AG09309 (cell line): Measurements from ENCODE around the gene LYSMD3.

ENCODE experiments used
- DNase-seq: peaks from one replicate; pipeline ENCODE4 v3.0.0-alpha.2; 2010; ENCODE audit warnings: low read depth
- H3K4me3 ChIP-seq: 2 replicates; pipeline ENCODE4 v1.5.1; 2011; ENCODE audit warnings: mild to moderate bottlenecking, low read depth, low read length, moderate library complexity; ENCODE audit not compliant: control insufficient read depth
- CTCF ChIP-seq: IDR thresholded peaks from 2 replicates; pipeline ENCODE4 v1.5.1; 2011; ENCODE audit warnings: mild to moderate bottlenecking, low read depth, low read length, inconsistent platforms; ENCODE audit not compliant: insufficient read depth, control insufficient read depth; ENCODE audit errors: missing control alignments

Gene LYSMD3

GRCh38 chr5:90549729-90550275 lies 20.4 kb upstream of the LYSMD3 start:
- TF ChIP-seq CTCF: no peak
- DNase-seq: no peak
- H3K4me3 ChIP-seq: no peak overlapping the region

- no peak for DNase-seq
- no peak for TF ChIP-seq CTCF
- no peak overlapping the region for H3K4me3 ChIP-seq
Observed at GRCh38 chr5:90549223-90549622, 19.8 kb upstream of the LYSMD3 start.

- DNase-seq: no peak
- H3K4me3 ChIP-seq: no peak overlapping the region
- TF ChIP-seq CTCF: no peak
Observed at GRCh38 chr5:90548069-90548593, 18.7 kb upstream of the LYSMD3 start.

GRCh38 chr5:90547072-90547536 lies 17.7 kb upstream of the LYSMD3 start:
- TF ChIP-seq CTCF: no peak
- DNase-seq: no peak
- H3K4me3 ChIP-seq: no peak overlapping the region

DNA sequence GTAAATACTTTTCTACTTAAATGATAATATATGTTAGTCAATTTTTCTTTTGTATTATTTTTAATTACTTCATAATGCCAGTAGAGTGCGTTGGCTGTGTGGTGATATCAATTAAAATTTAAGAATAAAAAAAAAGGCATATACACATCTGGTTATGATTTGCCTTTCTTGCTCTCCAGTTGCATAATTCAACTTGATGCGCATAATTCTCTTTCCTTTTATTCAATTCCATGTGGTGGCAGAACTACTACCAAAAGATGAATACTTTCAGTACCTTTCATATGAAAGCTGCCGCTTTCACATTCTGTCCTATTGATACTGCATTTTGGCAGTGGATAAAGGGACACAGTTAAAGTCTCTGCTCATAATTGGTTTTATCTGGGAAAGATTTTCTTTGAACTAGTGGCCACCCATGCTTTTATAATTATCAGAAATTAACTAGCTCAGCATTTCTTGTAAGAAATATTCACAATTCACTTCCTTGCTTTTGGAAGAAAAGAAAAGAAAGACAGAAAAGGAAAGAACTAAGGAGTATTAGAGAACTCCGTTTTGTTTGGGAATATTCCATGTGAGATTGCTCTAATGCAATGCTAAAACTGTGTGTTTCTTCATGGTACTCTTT lies 16.9 kb upstream of the LYSMD3 start:
- no peak for TF ChIP-seq CTCF
- no peak overlapping the region for H3K4me3 ChIP-seq
- no peak for DNase-seq

GRCh38 chr5:90545511-90545910 lies 16.1 kb upstream of the LYSMD3 start:
- H3K4me3 ChIP-seq: no peak overlapping the region
- no peak for DNase-seq
- TF ChIP-seq CTCF: no peak
